GM12892 (cell line): ENCODE measurements around the gene KRTAP4-12.
"Not testable (repeated sequence)": the region's sequence is repeated elsewhere in the genome, so short reads cannot be mapped to it uniquely, and the experiment has no call there.

ENCODE experiments used
- POLR2A ChIP-seq: IDR thresholded peaks from 2 replicates; pipeline ENCODE4 v1.6.1; 2011; ENCODE audit warnings: low read depth, low read length, control low read depth
- POLR2AphosphoS5 ChIP-seq: IDR thresholded peaks from 2 replicates; pipeline ENCODE4 v1.6.1; 2011; ENCODE audit warnings: low read depth, low read length, control low read depth
- TAF1 ChIP-seq: IDR thresholded peaks from 2 replicates; pipeline ENCODE4 v1.6.1; 2011; ENCODE audit warnings: low read depth, mild to moderate bottlenecking, control low read depth, low read length, borderline replicate concordance

- TF ChIP-seq POLR2AphosphoS5, POLR2A, TAF1: not testable (repeated sequence)
Observed at GRCh38 chr17:41083427-41083826, 40.6 kb downstream of the KRTAP4-12 start.
